GM19043 (cell line): ENCODE measurements around the gene BTBD9.

Experiments
- ATAC-seq: cut with Tn5 transposase; IDR thresholded peaks from one replicate; pipeline ENCODE4 v1.9.1; 2021; ENCODE audit warnings: low read depth; ENCODE audit not compliant: unreplicated experiment

BTBD9 gene

GRCh38 chr6:38567436-38567835 lies 72.3 kb downstream of the BTBD9 start:
- no peak for ATAC-seq

- no peak for ATAC-seq
Measured at GRCh38 chr6:38566295-38567030, 73.3 kb downstream of the BTBD9 start.

- ATAC-seq = no peak
Measured at GRCh38 chr6:38564301-38564700, 75.4 kb downstream of the BTBD9 start.

GRCh38 chr6:38555606-38556005 lies 84.1 kb downstream of the BTBD9 start:
- no peak for ATAC-seq

- ATAC-seq = no peak
Measured at GRCh38 chr6:38554700-38555413, 84.9 kb downstream of the BTBD9 start.

GRCh38 chr6:38554014-38554413 lies 85.7 kb downstream of the BTBD9 start:
- no peak for ATAC-seq

- ATAC-seq = peak; percentile 71
Measured at GRCh38 chr6:38552121-38552520, 87.6 kb downstream of the BTBD9 start.

- ATAC-seq = no peak
Measured at GRCh38 chr6:38549795-38550194, 89.9 kb downstream of the BTBD9 start.

GRCh38 chr6:38549180-38549579 lies 90.5 kb downstream of the BTBD9 start:
- ATAC-seq = no peak

- no peak for ATAC-seq
Measured at GRCh38 chr6:38543022-38543421, 96.7 kb downstream of the BTBD9 start.

GRCh38 chr6:38542031-38542430 lies 97.7 kb downstream of the BTBD9 start:
- no peak for ATAC-seq

GRCh38 chr6:38533064-38533463 lies 106.7 kb downstream of the BTBD9 start:
- no peak for ATAC-seq

GRCh38 chr6:38531134-38531533 lies 108.6 kb downstream of the BTBD9 start:
- ATAC-seq = no peak

- no peak for ATAC-seq
Measured at GRCh38 chr6:38528196-38528965, 111.3 kb downstream of the BTBD9 start.

GRCh38 chr6:38527371-38527770 lies 112.4 kb downstream of the BTBD9 start:
- ATAC-seq = no peak

GRCh38 chr6:38525888-38526287 lies 113.8 kb downstream of the BTBD9 start:
- no peak for ATAC-seq

- no peak for ATAC-seq
Measured at GRCh38 chr6:38524436-38525145, 115.1 kb downstream of the BTBD9 start.

- no peak for ATAC-seq
Measured at GRCh38 chr6:38522322-38522721, 117.4 kb downstream of the BTBD9 start.

GRCh38 chr6:38518511-38519304 lies 121.0 kb downstream of the BTBD9 start:
- no peak for ATAC-seq

GRCh38 chr6:38517005-38517404 lies 122.7 kb downstream of the BTBD9 start:
- no peak for ATAC-seq
